Neuron (in vitro differentiated cells): Measurements from ENCODE around the gene USP32.
A peak's percentile ranks its signal among the peaks of the same experiment; 100 is the strongest.
"Not testable (repeated sequence)": the region's sequence is repeated elsewhere in the genome, so short reads cannot be mapped to it uniquely, and the experiment has no call there.

Source experiments
- H2AFZ ChIP-seq: one replicate; pipeline ENCODE4 v1.6.1; 2013; ENCODE audit warnings: low read depth, mild to moderate bottlenecking, inconsistent platforms, low read length, moderate library complexity
- H3K27me3 ChIP-seq: one replicate; pipeline ENCODE4 v1.6.1; 2013; ENCODE audit warnings: low read length; ENCODE audit not compliant: insufficient read depth
- H3K36me3 ChIP-seq: one replicate; pipeline ENCODE4 v1.6.1; 2013; ENCODE audit warnings: low read length; ENCODE audit not compliant: insufficient read depth
- H3K4me1 ChIP-seq: one replicate; pipeline ENCODE4 v1.6.1; 2013; ENCODE audit warnings: low read length; ENCODE audit not compliant: insufficient read depth
- H3K4me3 ChIP-seq: 2 replicates; pipeline ENCODE4 v1.5.1; 2013; ENCODE audit warnings: mild to moderate bottlenecking, low read length, moderate library complexity
- H3K9me3 ChIP-seq: one replicate; pipeline ENCODE4 v1.6.1; 2013; ENCODE audit warnings: low read length

Gene USP32, protein sequence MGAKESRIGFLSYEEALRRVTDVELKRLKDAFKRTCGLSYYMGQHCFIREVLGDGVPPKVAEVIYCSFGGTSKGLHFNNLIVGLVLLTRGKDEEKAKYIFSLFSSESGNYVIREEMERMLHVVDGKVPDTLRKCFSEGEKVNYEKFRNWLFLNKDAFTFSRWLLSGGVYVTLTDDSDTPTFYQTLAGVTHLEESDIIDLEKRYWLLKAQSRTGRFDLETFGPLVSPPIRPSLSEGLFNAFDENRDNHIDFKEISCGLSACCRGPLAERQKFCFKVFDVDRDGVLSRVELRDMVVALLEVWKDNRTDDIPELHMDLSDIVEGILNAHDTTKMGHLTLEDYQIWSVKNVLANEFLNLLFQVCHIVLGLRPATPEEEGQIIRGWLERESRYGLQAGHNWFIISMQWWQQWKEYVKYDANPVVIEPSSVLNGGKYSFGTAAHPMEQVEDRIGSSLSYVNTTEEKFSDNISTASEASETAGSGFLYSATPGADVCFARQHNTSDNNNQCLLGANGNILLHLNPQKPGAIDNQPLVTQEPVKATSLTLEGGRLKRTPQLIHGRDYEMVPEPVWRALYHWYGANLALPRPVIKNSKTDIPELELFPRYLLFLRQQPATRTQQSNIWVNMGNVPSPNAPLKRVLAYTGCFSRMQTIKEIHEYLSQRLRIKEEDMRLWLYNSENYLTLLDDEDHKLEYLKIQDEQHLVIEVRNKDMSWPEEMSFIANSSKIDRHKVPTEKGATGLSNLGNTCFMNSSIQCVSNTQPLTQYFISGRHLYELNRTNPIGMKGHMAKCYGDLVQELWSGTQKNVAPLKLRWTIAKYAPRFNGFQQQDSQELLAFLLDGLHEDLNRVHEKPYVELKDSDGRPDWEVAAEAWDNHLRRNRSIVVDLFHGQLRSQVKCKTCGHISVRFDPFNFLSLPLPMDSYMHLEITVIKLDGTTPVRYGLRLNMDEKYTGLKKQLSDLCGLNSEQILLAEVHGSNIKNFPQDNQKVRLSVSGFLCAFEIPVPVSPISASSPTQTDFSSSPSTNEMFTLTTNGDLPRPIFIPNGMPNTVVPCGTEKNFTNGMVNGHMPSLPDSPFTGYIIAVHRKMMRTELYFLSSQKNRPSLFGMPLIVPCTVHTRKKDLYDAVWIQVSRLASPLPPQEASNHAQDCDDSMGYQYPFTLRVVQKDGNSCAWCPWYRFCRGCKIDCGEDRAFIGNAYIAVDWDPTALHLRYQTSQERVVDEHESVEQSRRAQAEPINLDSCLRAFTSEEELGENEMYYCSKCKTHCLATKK (N-terminal part only)

DNA sequence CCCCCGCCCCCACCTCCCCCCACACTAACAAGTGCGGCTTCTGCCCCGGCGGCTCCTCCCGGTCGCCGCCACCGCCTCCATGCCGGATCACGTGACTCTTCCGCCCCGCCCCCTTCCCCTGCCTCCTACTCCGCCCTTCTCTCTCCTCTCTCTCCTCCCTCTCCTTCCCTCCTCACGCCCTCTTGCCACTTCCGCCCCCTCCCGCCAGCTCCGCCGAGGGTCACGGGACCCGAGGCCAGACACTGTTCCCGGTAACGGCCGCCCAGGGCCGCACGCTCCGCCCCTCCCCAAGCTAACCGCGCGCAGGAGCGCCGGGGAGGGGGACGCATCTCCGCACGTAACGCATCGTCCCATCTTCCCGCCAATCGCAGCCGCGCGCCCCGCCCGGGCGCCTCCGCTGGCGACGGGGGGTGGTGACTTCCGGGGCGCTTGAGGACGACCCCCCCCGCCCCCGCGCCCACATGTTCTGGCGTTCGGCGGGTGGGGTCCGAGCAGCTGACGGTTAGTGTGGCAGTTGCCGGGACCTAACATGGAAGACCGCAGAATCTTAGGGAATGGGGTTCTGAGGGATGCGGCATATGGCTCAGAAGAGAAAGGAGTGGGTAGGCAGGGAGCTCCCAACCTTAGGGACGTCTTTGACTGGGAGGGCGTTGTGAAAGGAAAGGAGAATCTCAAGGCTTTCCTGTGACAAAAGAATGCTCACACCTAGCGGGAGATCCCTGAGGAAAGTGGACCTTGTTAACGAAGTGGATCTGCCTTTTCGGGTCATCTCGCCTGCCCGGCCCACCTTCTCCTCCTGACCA, at the start of gene USP32:
Gene USP32 (minus strand): TSS at position 92 of the 803 bp plus-strand sequence. CDS start 194 bp downstream, outside the sequence.
- Histone ChIP-seq H3K36me3 (no peaks in the 10 kb centered on the region), H2AFZ (peak within 1 kb of the TSS; percentile 63), H3K27me3 (no peaks in the 10 kb centered on the region), H3K9me3 (no peaks in the 10 kb centered on the region), H3K4me3 (peak within 1 kb of the TSS; percentile 72), H3K4me1 (peaks cover 12% of the 10 kb centered on the region)

DNA sequence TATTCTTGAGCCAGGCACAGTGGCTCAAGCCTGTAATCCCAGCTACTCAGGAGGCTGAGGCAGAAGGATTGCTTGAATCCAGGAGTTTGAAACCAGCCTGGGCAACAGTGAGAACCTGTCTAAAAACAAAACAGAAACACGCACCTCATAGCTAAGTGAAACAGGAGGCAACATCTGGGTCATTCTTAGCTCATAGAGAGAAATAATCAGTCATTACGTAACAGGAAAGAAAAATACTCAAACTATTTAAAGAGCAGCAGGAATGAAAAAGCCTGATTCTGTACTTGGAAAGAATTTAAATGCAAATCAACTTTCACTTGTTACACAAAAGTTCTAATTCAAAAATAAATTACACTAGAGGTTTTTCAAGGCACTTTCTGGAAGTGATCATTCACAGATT, 47.6 kb upstream of the USP32 start:
- Histone ChIP-seq H3K4me3 (no peak overlapping the region), H3K27me3 (no peaks in the 10 kb centered on the region), H3K36me3 (no peaks in the 10 kb centered on the region), H3K4me1 (peaks cover 3% of the 10 kb centered on the region), H2AFZ (no peak overlapping the region), H3K9me3 (no peaks in the 10 kb centered on the region)

DNA sequence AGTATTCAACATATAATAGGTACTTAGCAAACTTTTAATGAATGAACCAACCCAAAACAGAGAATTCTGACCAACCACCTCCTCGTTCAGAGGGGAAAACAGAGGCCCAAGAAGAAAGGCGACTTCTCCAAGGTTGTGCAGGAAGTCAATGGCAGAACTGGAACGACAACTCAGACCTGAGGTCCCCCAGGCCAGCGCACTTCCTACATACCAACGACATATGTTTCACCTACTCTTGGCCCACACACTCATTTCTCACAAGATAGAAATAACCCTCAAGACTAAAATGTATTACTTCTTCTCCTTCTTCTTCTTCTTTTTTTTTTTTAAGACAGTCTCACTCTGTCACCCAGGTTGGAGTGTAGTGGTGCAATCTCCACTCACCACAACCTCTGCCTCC, 44.7 kb upstream of the USP32 start:
- Histone ChIP-seq H3K36me3 (no peaks in the 10 kb centered on the region), H3K4me1 (no peaks in the 10 kb centered on the region), H3K9me3 (peaks cover 8% of the 10 kb centered on the region), H3K27me3 (no peaks in the 10 kb centered on the region), H3K4me3 (no peak overlapping the region), H2AFZ (no peak overlapping the region)

DNA sequence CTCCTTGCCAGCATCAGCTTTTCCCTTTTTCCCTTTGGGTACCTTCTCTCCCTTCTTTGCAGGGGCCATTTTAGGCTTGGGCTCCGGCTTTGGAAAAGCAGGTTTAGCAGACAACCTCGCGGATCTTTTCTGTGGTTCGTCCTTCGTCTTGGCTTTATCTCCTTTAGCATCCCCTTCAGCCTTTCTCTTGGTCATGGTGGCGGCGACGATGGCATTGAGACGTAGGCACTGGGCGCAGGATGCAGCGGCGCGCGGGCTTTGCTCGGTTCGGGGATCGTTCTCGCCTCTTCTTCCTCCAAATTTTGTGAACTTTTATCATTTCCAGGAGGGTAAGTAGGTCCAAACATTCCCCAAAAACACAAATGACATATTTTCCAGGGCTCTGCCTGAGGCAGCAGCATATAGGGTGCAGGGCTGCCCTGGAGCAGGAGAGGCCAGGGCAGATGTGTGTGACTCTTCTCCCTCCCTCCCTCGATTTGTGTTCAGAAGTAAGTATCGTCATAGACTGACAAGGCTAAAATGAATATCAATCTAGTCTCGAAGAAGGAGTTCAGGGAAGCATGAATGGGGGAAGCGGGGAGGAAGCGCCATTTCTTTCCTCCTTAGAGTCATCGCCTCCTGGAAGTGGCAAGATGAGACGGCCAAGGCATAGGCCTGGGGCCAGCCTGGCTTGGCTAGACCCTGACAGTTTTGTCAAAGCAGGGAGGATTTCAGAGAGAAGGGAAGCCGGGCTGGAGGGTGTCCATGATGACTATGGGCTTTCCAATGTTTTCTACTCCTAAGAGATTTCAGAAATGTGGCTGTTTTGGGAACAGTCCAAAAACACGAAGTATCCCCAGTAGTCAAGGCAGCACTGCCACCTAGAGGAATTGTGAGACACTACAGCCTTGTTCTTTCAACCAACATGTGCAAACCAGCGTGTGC, 43.6 kb upstream of the USP32 start:
- Histone ChIP-seq H3K36me3 (no peaks in the 10 kb centered on the region), H3K4me1 (no peaks in the 10 kb centered on the region), H3K9me3 (peaks cover 8% of the 10 kb centered on the region), H3K4me3 (no peak overlapping the region), H2AFZ (no peak overlapping the region), H3K27me3 (no peaks in the 10 kb centered on the region)

DNA sequence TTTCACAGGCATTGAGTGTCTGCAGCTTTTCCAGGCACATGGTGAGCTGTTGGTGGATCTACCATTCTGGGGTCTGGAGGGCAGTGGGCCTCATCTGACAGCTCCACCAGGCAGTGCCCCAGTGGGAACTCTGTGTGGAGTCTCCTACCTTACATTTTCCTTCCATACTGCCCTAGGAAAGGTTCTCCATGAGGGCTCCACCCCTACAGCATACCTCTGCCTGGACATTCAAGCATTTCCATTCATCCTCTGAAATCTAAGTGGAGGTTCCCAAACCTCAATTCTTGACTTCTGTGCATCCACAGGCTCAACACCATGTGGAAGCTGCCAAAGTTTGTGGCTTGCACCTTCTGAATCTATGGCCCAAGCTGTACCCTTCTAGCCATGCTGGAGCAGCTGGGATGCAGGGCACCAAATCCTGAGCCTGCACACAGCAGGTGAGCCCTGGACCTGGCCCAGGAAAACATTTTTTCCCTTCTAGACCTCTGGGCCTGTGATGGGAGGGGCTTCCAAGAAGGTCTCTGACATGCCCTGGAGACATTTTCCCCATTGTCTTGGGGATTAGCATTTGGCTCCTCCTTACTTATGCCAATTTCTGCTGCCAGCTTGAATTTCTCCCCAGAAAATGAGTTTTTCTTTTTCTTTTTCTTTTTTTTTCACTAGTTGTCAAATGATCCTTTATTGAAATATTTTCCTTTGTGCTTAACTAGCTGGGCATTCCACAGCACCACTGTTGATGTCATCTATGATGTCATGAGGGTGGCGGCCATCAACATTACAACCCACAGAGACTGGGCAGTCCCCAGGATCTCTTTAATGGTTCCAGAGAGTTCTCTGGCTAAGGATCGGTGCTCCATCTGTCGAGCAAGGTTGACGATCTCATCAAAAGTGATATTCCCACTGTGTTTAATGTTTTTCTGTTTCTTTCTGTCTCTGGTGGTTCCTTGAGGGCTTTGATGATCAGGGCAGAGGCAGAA, 41.4 kb upstream of the USP32 start:
- H2AFZ ChIP-seq, H3K9me3 ChIP-seq, H3K27me3 ChIP-seq, H3K4me1 ChIP-seq, H3K36me3 ChIP-seq, H3K4me3 ChIP-seq: not testable (repeated sequence)

DNA sequence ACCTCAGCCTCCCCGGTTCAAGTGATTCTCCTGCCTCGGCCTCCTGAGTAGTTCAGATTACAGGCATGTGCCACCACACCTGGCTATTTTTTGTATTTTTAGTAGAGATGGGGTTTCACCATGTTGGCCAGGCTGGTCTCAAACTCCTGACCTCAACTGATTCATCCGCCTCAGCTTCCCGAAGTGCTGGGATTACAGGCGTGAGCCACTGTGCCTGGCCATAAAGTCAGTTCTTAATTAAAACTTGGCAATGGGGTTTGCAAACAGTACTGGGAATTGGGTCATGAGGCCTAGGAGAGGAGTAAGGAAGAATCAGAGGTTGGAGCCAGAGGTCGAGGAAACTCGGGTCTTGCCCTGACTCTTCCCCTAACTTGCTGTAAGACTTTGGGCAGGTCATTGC, 38.6 kb upstream of the USP32 start:
- not testable (repeated sequence) for H3K4me3 ChIP-seq, H3K36me3 ChIP-seq, H3K9me3 ChIP-seq, H3K27me3 ChIP-seq, H2AFZ ChIP-seq, H3K4me1 ChIP-seq

DNA sequence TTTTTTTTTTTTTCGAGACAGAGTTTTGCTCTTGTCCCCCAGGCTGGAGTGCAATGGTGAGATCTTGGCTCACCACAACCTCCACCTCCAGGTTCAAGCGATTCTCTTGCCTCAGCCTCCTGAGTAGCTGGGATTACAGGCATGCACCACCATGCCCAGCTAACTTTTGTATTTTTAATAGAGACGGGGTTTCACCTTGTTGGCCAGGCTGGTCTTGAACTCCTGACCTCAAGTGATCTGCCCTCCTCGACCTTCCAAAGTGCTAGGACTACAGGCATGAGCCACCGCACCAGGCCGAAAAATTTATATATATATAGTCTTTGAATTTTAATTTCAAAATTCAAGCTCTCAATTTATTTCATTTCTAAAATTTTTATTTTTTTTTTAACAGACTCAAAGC, 36.6 kb upstream of the USP32 start:
- H3K4me1 ChIP-seq, H3K36me3 ChIP-seq, H2AFZ ChIP-seq, H3K27me3 ChIP-seq, H3K9me3 ChIP-seq, H3K4me3 ChIP-seq: not testable (repeated sequence)

DNA sequence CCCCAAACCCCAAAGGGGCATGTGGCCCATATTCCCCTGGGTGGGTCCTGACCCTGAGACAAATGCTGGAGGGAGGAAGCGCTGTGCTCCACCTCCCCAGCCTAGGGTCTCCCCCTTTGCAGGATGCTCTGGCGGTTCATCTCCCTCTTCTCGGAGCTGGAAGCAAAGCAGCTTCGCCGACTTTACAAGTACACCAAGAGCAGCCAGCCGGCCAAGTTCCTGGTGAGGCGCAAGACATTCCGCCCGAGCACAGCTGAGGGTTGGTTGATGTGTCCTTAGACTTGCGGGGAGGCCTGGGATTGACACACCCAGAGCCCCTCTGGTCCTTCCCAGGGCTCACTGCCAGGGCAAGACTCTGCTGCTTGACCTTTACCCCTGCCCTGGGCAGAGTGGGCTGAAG, 34.7 kb upstream of the USP32 start:
- no peaks in the 10 kb centered on the region for H3K4me1 ChIP-seq
- no peaks in the 10 kb centered on the region for H3K36me3 ChIP-seq
- H3K27me3 ChIP-seq = no peaks in the 10 kb centered on the region
- no peak overlapping the region for H2AFZ ChIP-seq
- no peaks in the 10 kb centered on the region for H3K9me3 ChIP-seq
- no peak overlapping the region for H3K4me3 ChIP-seq

DNA sequence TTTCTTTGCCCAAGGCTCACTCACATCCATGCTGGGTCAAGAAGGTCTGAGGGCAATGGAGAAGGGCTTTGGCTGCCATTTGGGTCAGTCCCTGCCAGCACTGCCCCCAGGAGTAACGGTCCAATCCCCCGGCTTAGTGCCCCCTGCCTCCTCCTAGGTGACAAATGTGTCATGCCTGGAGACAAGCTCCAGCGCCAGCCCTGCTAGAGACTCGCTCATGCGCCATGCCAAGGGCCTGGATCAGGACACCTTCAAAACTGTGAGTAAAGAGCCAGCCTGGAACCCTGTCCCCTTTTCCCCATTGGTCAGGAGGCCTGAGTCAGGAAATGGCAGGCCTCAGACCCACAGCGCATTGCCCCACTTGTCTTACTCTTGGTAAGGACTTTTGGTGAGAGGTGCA, 33.7 kb upstream of the USP32 start:
- no peaks in the 10 kb centered on the region for H3K27me3 ChIP-seq
- no peaks in the 10 kb centered on the region for H3K36me3 ChIP-seq

DNA sequence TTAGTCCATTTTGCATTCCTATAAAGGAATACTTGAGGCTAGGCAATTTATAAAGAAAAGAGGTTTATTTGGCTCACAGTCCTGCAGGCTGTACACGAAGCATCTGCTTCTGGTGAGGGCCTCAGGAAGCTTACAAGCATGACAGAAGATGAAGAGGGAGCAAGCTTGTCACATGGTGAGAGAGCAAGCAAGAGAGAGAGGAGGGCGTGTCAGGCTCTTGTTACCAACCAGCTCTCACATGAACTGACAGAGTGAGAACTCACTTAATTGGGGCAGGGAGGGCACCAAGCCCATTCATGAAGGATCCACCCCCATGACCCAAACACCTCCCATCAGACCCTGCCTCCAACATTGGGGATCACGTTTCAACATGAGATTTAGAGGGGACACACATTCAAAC, 31.9 kb upstream of the USP32 start:
- Histone ChIP-seq H3K27me3 (no peaks in the 10 kb centered on the region), H3K9me3 (no peaks in the 10 kb centered on the region), H3K4me3 (no peak overlapping the region), H3K36me3 (no peaks in the 10 kb centered on the region), H3K4me1 (no peaks in the 10 kb centered on the region), H2AFZ (no peak overlapping the region)

More for the DNA sequence above, 33.7 kb upstream of the USP32 start:
- no peaks in the 10 kb centered on the region for H3K4me1 ChIP-seq
- no peak overlapping the region for H3K4me3 ChIP-seq
- H2AFZ ChIP-seq = no peak overlapping the region
- no peaks in the 10 kb centered on the region for H3K9me3 ChIP-seq

DNA sequence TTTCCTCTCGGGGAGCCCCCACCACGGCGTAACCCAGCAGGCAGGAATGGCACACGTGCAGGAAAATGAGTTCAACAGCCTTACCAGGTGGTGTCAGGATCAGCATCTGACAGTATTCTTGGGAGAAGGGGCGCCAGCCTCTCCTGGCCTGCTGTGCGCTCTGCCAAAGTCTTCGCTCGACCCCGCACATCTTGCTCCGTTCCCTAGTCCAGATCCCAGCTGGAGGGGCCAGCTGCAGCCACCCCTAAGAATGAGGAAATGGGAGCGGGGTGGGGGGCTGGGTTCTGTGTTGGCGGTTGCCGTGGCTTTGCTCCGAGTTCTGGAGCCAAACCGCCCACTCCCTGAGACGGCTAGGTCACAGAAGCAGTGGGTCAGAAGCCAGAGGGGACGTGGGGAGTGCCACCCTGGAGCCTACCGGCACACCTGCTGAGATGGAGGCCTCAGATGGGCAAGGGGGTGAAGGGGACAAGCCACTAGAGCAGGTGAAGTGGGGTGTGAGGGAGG, 30.3 kb upstream of the USP32 start, which contains the start of gene CHCT1:
Gene CHCT1 (plus strand): TSS at position 328 of the 504 bp plus-strand sequence. CDS start 104 bp downstream, at position 432.
- Histone ChIP-seq H3K9me3 (no peaks in the 10 kb centered on the region), H2AFZ (peak within 1 kb of the TSS; percentile 75), H3K27me3 (no peaks in the 10 kb centered on the region), H3K4me3 (peak within 1 kb of the TSS; percentile 24), H3K36me3 (no peaks in the 10 kb centered on the region), H3K4me1 (no peaks in the 10 kb centered on the region)
